Thyroid gland (tissue), 4 donors: ENCODE measurements around the gene IQSEC2.

Experiments used
- CTCF ChIP-seq, 6 experiments: fragments of 200-600 bp in 3 of 6; fragments of 450-650 bp in 3 of 6; sonication (generic) in 3 of 6; IDR thresholded peaks; one replicate each; pipeline ENCODE4 v1.5.1; 2016 to 2019; ENCODE audit warnings: antibody characterized with exemption in 6 of 6, mild to moderate bottlenecking in 2 of 6, inconsistent platforms in 1 of 6, moderate library complexity in 1 of 6
- POLR2A ChIP-seq, 2 donors: fragments of 450-650 bp; IDR thresholded peaks; one replicate each; pipeline ENCODE4 v1.6.1; 2017; ENCODE audit warnings: antibody characterized with exemption in 2 of 2, mild to moderate bottlenecking in 2 of 2, moderate library complexity in 1 of 2

- TF ChIP-seq CTCF (IDR thresholded peaks at IDR 0.05) (no peak), POLR2A (IDR thresholded peaks at IDR 0.05) (no peak)
These were observed 8.5 kb downstream of the IQSEC2 start for GRCh38 chrX:53272808-53273337.
